HepG2 (cell line): Measurements from ENCODE around the gene VSIR. TPM values are rescaled to one million over a fixed set of nuclear protein-coding genes. Genes with fewer than 3 reads are reported as not detected.
A peak's percentile ranks its signal among the peaks of the same experiment; 100 is the strongest.

Experiments used
- ATAC-seq: fragments of 200-7000 bp; cut with Tn5 transposase; 3 replicates; pipeline ENCODE4 v1.9.1; 2020; ENCODE audit warnings: mild to moderate bottlenecking, moderate library complexity
- BruUV-seq: library from RNA; stranded (reverse); fragments of 400-500 nt; replicated peaks from 2 replicates; lab custom pipeline; 2021; lab: Mats Ljungman, UMichigan
- CTCF ChIA-PET: fragments of 300-600 bp; formaldehyde crosslinking; extraction: SDS; loops from one replicate; lab custom pipeline; 2021; ENCODE audit warnings: low total read pairs, inconsistent platforms, low intra/inter-chr PET ratio; lab: Yijun Ruan, JAX
- POLR2A ChIA-PET: fragments of 350-600 bp; sonication (Branson Sonifier 250); formaldehyde crosslinking; loops from one replicate; lab custom pipeline; 2020; ENCODE audit warnings: antibody characterized with exemption, inconsistent platforms; lab: Yijun Ruan, JAX
- DNase-seq: peaks from one replicate; pipeline ENCODE4 v3.0.0-alpha.2; 2015; ENCODE audit warnings: low spot score
- FAIRE-seq: peaks from 3 replicates; lab custom pipeline; 2011; peaks lifted over from hg19 to GRCh38; lab: Jason Lieb, UNC
- H2AFZ ChIP-seq: one replicate; pipeline ENCODE4 v1.6.1; 2011; ENCODE audit warnings: low read length, inconsistent platforms
- H3K27ac ChIP-seq: fragments of 300-600 bp; 3 replicates; pipeline ENCODE4 v1.8.0; 2011; ENCODE audit warnings: mixed run types, mild to moderate bottlenecking, mixed read lengths, low read length, inconsistent platforms; ENCODE audit not compliant: insufficient read depth; ENCODE audit errors: extremely low read length
- H3K27me3 ChIP-seq, 2 experiments: fragments of 200-600 bp in 1 of 2; 2 replicates in 1 of 2; 3 replicates in 1 of 2; pipeline versions ENCODE4 v1.6.0 to v1.8.0; 2011; ENCODE audit warnings: low read length in 2 of 2, mild to moderate bottlenecking in 2 of 2, moderate library complexity in 2 of 2, inconsistent platforms in 1 of 2; ENCODE audit not compliant: insufficient read depth in 2 of 2, control insufficient read depth in 1 of 2
- H3K36me3 ChIP-seq, 2 experiments: fragments of 200-600 bp in 1 of 2; replicated peaks in 1 of 2; 2 replicates in 1 of 2; 3 replicates in 1 of 2; pipeline versions ENCODE4 v1.5.1 to v1.8.0; 2011; ENCODE audit warnings: low read length in 2 of 2, inconsistent platforms in 1 of 2; ENCODE audit not compliant: insufficient read depth in 2 of 2, control insufficient read depth in 1 of 2
- H3K4me1 ChIP-seq: 2 replicates; pipeline ENCODE4 v1.5.1; 2012; ENCODE audit warnings: low read length, inconsistent platforms; ENCODE audit not compliant: insufficient read depth
- H3K4me2 ChIP-seq: 2 replicates; pipeline ENCODE4 v1.6.0; 2011; ENCODE audit warnings: low read depth, low read length, inconsistent platforms
- H3K4me3 ChIP-seq, 3 experiments: fragments of 200-600 bp in 1 of 3; sonication (generic), shearing (Covaris generic) in 1 of 3; replicated peaks in 1 of 3; 2 replicates each; pipeline ENCODE4 v1.5.1; 2011 to 2016; ENCODE audit warnings: low read length in 3 of 3, inconsistent platforms in 2 of 3, low read depth in 2 of 3, mild to moderate bottlenecking in 2 of 3, control low read depth in 1 of 3, mixed read lengths in 1 of 3; ENCODE audit not compliant: insufficient read depth in 1 of 3
- H3K79me2 ChIP-seq: one replicate; pipeline ENCODE4 v1.6.1; 2011; ENCODE audit warnings: low read length, inconsistent platforms; ENCODE audit not compliant: insufficient read depth
- H3K9ac ChIP-seq: 2 replicates; pipeline ENCODE4 v1.6.0; 2011; ENCODE audit warnings: mild to moderate bottlenecking, low read depth, low read length, inconsistent platforms; ENCODE audit not compliant: insufficient read depth
- H3K9me3 ChIP-seq: 2 replicates; pipeline ENCODE4 v1.5.1; 2012; ENCODE audit warnings: mild to moderate bottlenecking, low read length
- H4K20me1 ChIP-seq: 2 replicates; pipeline ENCODE4 v1.6.0; 2011; ENCODE audit warnings: inconsistent platforms, mild to moderate bottlenecking, low read length, moderate library complexity; ENCODE audit not compliant: insufficient read depth
- AGO2 ChIP-seq: fragments of 200-400 bp; formaldehyde crosslinking; optimal IDR thresholded peaks from 2 replicates; pipeline ENCODE3; 2017; ENCODE audit warnings: mild to moderate bottlenecking, low read depth, low read length, moderate library complexity
- EZH2 ChIP-seq: conservative IDR thresholded peaks from 2 replicates; pipeline ENCODE4 v1.6.1; 2012; ENCODE audit warnings: mild to moderate bottlenecking, low read depth, low read length, moderate library complexity
- GFI1 ChIP-seq: sonication (generic); formaldehyde crosslinking; IDR thresholded peaks from 2 replicates; pipeline ENCODE4 v1.5.0; 2020; ENCODE audit warnings: missing genetic modification reagents, mild to moderate bottlenecking, borderline replicate concordance
- IKZF4 ChIP-seq: sonication (generic); formaldehyde crosslinking; IDR thresholded peaks from 2 replicates; pipeline ENCODE4 v1.5.1; 2020; ENCODE audit warnings: borderline replicate concordance, mild to moderate bottlenecking, low read depth, missing genetic modification reagents; ENCODE audit errors: not compliant biosample characterization
- RBM22 ChIP-seq: fragments of 200-400 bp; formaldehyde crosslinking; optimal IDR thresholded peaks from 2 replicates; pipeline ENCODE3; 2017; ENCODE audit warnings: mild to moderate bottlenecking, low read length, moderate library complexity
- SAP130 ChIP-seq: IDR thresholded peaks from 2 replicates; pipeline ENCODE4 v1.6.1; 2016; ENCODE audit warnings: low read depth
- SIX1 ChIP-seq: sonication (generic); formaldehyde crosslinking; IDR thresholded peaks from 2 replicates; pipeline ENCODE4 v1.4.0; 2020; ENCODE audit warnings: missing genetic modification reagents, borderline replicate concordance
- ZBED4 ChIP-seq: sonication (generic); formaldehyde crosslinking; IDR thresholded peaks from 2 replicates; pipeline ENCODE4 v1.4.0; 2020; ENCODE audit warnings: missing genetic modification reagents, borderline replicate concordance
- ZNF281 ChIP-seq: sonication (generic); formaldehyde crosslinking; IDR thresholded peaks from 2 replicates; pipeline ENCODE4 v1.4.0; 2020; ENCODE audit warnings: missing genetic modification reagents, borderline replicate concordance
- WGBS: methylation state at CpG from one replicate; pipeline ENCODE4 v1.1.6; 2017; ENCODE audit warnings: low lambda C conversion rate; 5-methylcytosine and 5-hydroxymethylcytosine counted together
- in situ Hi-C: cut with HindIII; loops from 2 replicates; pipeline ENCODE4 v1.10.0; 2017; ENCODE audit warnings: low pct_unique_long_range_greater_than_20kb; ENCODE audit not compliant: extremely low pct_ligation_motif_present
- intact Hi-C: fragments of 100-400 bp; cut with micrococcal nuclease; formaldehyde crosslinking; loops from one replicate; pipeline ENCODE4 v1.10.0; 2022; ENCODE audit not compliant: unreplicated experiment
- polyA plus RNA-seq, 8 experiments: library from polyadenylated mRNA; depleted of rRNA in 3 of 8; stranded (reverse) in 7 of 8; unstranded in 1 of 8; fragments of >200 nt; fragmentation: Illumina TruSeq in 4 of 8; extraction: Trizol in 4 of 8; gene quantifications; 2 replicates each; pipeline versions ENCODE4 v1.2.1 to v1.2.3, GENCODE V29; 2011 to 2016; ENCODE audit warnings: low read depth in 4 of 8, missing spikeins in 1 of 8, mixed read lengths in 1 of 8; ENCODE audit not compliant: insufficient read depth in 1 of 8
- total RNA-seq, 5 experiments: library from RNA; depleted of rRNA; stranded (reverse); fragments of >200 nt; fragmentation: Illumina TruSeq; extraction: Trizol; gene quantifications; 2 replicates each; pipeline ENCODE4 v1.2.3, GENCODE V29; 2016; ENCODE audit warnings: low read depth in 1 of 5

Gene VSIR
- total and polyA plus RNA-seq, 2 of the 13 experiments (the other 11 are each of a cell fraction or from before 2014, with no cell fraction given), result 0.44 to 3.2 TPM

GRCh38 chr10:71817831-71818655, 44.7 kb upstream of the VSIR start:
- FAIRE-seq, result no peak
- Histone ChIP-seq H3K9ac (no peak overlapping the region), H3K27me3 (no peaks in the 10 kb centered on the region), H4K20me1 (no peaks in the 10 kb centered on the region), H3K4me3 (no peak overlapping the region), H3K4me1 (no peaks in the 10 kb centered on the region), H2AFZ (no peak overlapping the region), H3K9me3 (no peaks in the 10 kb centered on the region), H3K27ac (no peak overlapping the region), H3K79me2 (no peaks in the 10 kb centered on the region), H3K36me3 (peaks cover 50 to 75% of the 10 kb centered on the region in 2 experiments), H3K4me2 (no peak overlapping the region)
- POLR2A ChIA-PET, result interaction anchor here (0.6 kb wide), 1 partner anchor 9 kb away, joined by 3 read pairs; no protein-coding TSS in a partner anchor
- no peak for ATAC-seq
- in situ Hi-C loops, result no loop called here
- BruUV-seq, result no TSS peak
- CTCF ChIA-PET, result no interaction called here
- 96% methylated on average over 7 of the region's 9 CpGs for WGBS
- DNase-seq, result no peak
- intact Hi-C loops, result no loop called here
- TF ChIP-seq RBM22 (peak; percentile 3), SIX1 (CRISPR knock-in tag) (no peak), AGO2 (peak; percentile 62), SAP130 (CRISPR knock-in tag) (no peak)

GRCh38 chr10:71816936-71817618, 43.8 kb upstream of the VSIR start:
- ATAC-seq (no peak), DNase-seq (no peak), FAIRE-seq (no peak)
- intact Hi-C loops (no loop called here), in situ Hi-C loops (no loop called here)
- ChIA-PET POLR2A (no interaction called here), CTCF (no interaction called here)
- H3K36me3 ChIP-seq, result peaks cover 48 to 67% of the 10 kb centered on the region in 2 experiments
- H4K20me1 ChIP-seq, result no peaks in the 10 kb centered on the region
- no peaks in the 10 kb centered on the region for H3K27me3 ChIP-seq
- no peaks in the 10 kb centered on the region for H3K9me3 ChIP-seq
- H2AFZ ChIP-seq, result no peak overlapping the region
- whole genome bisulfite sequencing, result 93% methylated on average over 8 of the region's 8 CpGs
- H3K9ac ChIP-seq, result no peak overlapping the region
- no peak overlapping the region for H3K27ac ChIP-seq
- H3K4me3 ChIP-seq, result no peak overlapping the region
- H3K79me2 ChIP-seq, result no peaks in the 10 kb centered on the region
- no peaks in the 10 kb centered on the region for H3K4me1 ChIP-seq
- BruUV-seq, result TSS peak; percentile 71
- H3K4me2 ChIP-seq, result no peak overlapping the region
- TF ChIP-seq ZNF281 (CRISPR knock-in tag) (no peak), ZBED4 (no peak), EZH2 (no peak), IKZF4 (CRISPR knock-in tag) (no peak), GFI1 (CRISPR knock-in tag) (no peak)
